GM12801 (cell line): ENCODE measurements around the gene MCTP1.

Experiments
- TF ChIP-seq, protein P1 (sequence below): IDR thresholded peaks from one replicate; pipeline ENCODE4 v1.5.1; 2011; ENCODE audit warnings: control low read depth; ENCODE audit not compliant: insufficient read length; ENCODE audit errors: extremely low read depth

The MCTP1 gene

GRCh38 chr5:94778299-94778698, 506.6 kb downstream of the MCTP1 start:
- TF ChIP-seq, protein P1, sequence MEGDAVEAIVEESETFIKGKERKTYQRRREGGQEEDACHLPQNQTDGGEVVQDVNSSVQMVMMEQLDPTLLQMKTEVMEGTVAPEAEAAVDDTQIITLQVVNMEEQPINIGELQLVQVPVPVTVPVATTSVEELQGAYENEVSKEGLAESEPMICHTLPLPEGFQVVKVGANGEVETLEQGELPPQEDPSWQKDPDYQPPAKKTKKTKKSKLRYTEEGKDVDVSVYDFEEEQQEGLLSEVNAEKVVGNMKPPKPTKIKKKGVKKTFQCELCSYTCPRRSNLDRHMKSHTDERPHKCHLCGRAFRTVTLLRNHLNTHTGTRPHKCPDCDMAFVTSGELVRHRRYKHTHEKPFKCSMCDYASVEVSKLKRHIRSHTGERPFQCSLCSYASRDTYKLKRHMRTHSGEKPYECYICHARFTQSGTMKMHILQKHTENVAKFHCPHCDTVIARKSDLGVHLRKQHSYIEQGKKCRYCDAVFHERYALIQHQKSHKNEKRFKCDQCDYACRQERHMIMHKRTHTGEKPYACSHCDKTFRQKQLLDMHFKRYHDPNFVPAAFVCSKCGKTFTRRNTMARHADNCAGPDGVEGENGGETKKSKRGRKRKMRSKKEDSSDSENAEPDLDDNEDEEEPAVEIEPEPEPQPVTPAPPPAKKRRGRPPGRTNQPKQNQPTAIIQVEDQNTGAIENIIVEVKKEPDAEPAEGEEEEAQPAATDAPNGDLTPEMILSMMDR, result no peak

- TF ChIP-seq, protein P1, result no peak
Measured at GRCh38 chr5:94777056-94777880, 507.6 kb downstream of the MCTP1 start.

- TF ChIP-seq, protein P1, result no peak
Measured at GRCh38 chr5:94776167-94776566, 508.7 kb downstream of the MCTP1 start.

GRCh38 chr5:94775088-94775487, 509.8 kb downstream of the MCTP1 start:
- TF ChIP-seq, protein P1, result no peak

DNA sequence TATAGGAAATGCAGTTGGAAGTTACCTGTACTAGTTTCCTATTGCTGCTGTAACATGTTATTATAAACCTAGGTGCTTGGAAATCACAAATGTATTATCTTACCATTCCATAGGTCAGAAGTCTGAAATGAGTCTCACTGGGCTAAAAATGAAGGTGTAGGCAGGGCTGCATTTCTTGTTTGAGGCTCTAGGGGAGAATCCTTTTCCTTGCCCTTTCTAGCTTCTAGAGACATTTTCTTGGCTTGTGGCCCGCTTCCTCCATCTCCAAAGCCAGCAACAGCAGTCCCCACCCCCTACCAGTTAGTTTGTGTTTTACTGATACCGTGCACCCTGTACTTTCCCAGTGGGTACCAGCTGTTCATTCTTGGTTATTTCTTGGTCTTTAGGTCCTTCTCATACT, 513.2 kb downstream of the MCTP1 start:
- TF ChIP-seq, protein P1, result no peak

GRCh38 chr5:94769996-94770395, 514.9 kb downstream of the MCTP1 start:
- TF ChIP-seq, protein P1, result no peak

DNA sequence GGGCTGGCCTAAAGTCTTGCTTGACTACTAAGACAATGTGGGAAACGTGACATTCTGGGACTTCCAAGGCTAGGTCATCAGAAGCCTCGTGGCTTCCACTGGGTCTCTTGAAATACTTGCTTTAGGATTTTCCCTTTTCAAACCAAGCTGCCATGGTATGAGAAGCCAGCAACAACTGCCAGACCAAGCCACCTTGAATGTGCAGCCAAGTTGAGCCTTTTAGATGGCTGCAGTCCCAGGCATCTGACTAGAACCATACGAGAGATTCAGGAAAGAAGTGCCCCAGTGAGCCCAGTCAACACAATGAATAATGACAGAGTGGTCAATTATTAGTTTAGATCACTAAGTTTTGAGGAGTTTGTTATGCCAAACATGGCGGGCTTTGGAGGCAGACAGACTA, 523.1 kb downstream of the MCTP1 start:
- TF ChIP-seq, protein P1, result no peak
